ENCODE measurements around the gene DLG1. TPM values are rescaled to one million over a fixed set of nuclear protein-coding genes. Genes with fewer than 3 reads are reported as not detected.
A peak's percentile ranks its signal among the peaks of the same experiment; 100 is the strongest.

The DLG1 gene
- total RNA-seq (10 to 100 TPM; 51.3 to 57.6 (median 52.8) TPM), polyA plus RNA-seq (10 to 100 TPM; 16.1 to 42.8 (median 21.6) TPM)
- long read RNA-seq, donor 1, full-length matches to known transcripts, result 1 of 19 reads
- long read RNA-seq, donor 1, partial matches to known transcripts, result 5 of 19 reads
- long read RNA-seq, donor 1, other reads (novel, unspliced or antisense), result 13 of 19 reads
- long read RNA-seq, donor 2, full-length matches to known transcripts, result 2 of 30 reads
- long read RNA-seq, donor 2, partial matches to known transcripts, result 8 of 30 reads
- long read RNA-seq, donor 2, other reads (novel, unspliced or antisense), result 20 of 30 reads

DNA sequence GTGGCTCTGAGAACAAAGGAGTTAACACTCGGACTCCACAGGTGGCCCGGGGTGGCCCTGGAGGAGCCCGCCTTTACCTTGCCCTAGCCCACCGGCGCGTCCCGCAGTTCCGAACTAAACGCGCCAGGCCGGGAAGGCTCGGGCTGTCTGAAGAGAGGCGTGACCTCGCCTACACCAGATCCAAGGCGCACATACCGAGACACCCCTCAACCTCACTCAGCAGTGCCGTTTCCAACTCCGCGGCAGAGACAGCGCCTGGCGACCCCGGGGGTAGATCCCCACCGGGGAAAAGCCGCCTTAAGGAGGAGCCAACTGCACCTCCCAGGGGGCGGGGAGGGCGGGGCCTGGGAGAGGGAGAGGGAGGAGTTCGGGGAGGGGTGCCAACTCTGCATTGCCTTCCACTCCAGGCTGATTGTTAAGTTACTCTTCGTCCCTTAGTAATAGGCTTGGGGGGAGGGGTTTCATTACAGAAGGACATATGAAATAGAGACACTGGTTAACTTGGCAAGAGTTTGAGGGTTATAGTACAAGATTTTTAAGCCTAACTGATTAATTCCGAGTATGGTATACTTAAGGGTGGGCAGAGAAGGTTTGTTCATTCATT lies at the start of gene DLG1:
Gene DLG1 (minus strand): TSS at position 272 of the 604 bp plus-strand sequence. CDS start 1,408 bp downstream, outside the sequence.
- Histone ChIP-seq H3K4me3 (peak within 1 kb of the TSS; percentile 99), H3K4me1 (peaks cover 20% of the 10 kb centered on the region), H3K36me3 (ENCODE audit: insufficient read depth in 1 of 2, low read depth in 1 of 2) (peaks cover 0 to 22% of the 10 kb centered on the region in 2 donors), H3K9me3 (no peaks in the 10 kb centered on the region), H3K27me3 (ENCODE audit: insufficient read depth in 3 of 3, low read length in 2 of 3) (no peaks in the 10 kb centered on the region), H3K27ac (peak within 1 kb of the TSS; percentile 95)
- DNase-seq, result peak; percentile 88 to 89
- intact Hi-C loops (cut with DNase I), result loop anchor here in 1 of 2 donors (5.0 to 10.0 kb wide), 2 partner anchors 54 to 156 kb away; no protein-coding TSS in a partner anchor
- TF ChIP-seq, protein P1, sequence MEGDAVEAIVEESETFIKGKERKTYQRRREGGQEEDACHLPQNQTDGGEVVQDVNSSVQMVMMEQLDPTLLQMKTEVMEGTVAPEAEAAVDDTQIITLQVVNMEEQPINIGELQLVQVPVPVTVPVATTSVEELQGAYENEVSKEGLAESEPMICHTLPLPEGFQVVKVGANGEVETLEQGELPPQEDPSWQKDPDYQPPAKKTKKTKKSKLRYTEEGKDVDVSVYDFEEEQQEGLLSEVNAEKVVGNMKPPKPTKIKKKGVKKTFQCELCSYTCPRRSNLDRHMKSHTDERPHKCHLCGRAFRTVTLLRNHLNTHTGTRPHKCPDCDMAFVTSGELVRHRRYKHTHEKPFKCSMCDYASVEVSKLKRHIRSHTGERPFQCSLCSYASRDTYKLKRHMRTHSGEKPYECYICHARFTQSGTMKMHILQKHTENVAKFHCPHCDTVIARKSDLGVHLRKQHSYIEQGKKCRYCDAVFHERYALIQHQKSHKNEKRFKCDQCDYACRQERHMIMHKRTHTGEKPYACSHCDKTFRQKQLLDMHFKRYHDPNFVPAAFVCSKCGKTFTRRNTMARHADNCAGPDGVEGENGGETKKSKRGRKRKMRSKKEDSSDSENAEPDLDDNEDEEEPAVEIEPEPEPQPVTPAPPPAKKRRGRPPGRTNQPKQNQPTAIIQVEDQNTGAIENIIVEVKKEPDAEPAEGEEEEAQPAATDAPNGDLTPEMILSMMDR (IDR thresholded peaks at IDR 0.05), result no peak
- peak; percentile 82 to 88 (median 84) for ATAC-seq
- 1% methylated on average over 28 to 29 of the region's 29 CpGs for WGBS, 3 donors

GRCh38 chr3:197348014-197348413 lies 49.6 kb upstream of the DLG1 start:
- no peaks in the 10 kb centered on the region for H3K9me3 ChIP-seq
- H3K27me3 ChIP-seq (ENCODE audit: insufficient read depth in 3 of 3, low read length in 2 of 3), result no peaks in the 10 kb centered on the region
- peaks cover 13% of the 10 kb centered on the region for H3K4me1 ChIP-seq
- TF ChIP-seq, protein P1 (IDR thresholded peaks at IDR 0.05), result no peak
- no peaks in the 10 kb centered on the region for H3K36me3 ChIP-seq (ENCODE audit: insufficient read depth in 1 of 2, low read depth in 1 of 2)
- DNase-seq (no peak), ATAC-seq (no peak)
- H3K27ac ChIP-seq, result no peak overlapping the region
- H3K4me3 ChIP-seq, result no peak overlapping the region
- 93 to 96% (median 94%) methylated on average over 6 of the region's 6 CpGs for WGBS, 3 donors
- intact Hi-C loops (cut with DNase I), result no loop called here

DNA sequence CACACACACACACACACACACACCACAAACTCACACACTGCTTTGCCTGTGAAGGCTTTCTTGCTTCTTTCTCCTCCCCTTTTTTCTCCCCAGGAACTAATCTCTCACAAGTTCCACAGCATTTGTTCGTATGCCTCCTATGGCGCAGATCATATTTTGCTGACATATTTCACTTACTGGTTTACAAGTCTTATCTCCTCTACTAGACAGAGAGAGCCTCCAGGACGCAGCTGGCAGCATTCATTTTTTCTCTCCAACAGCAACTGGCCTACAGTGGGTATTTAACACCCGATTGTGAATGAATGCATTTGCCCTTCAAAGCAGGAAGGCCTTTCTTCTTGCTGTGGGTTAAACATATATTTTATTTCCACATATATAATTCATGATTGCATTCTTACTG lies 47.0 kb upstream of the DLG1 start:
- Histone ChIP-seq H3K36me3 (ENCODE audit: insufficient read depth in 1 of 2, low read depth in 1 of 2) (no peaks in the 10 kb centered on the region), H3K27ac (no peak overlapping the region), H3K4me3 (no peak overlapping the region), H3K4me1 (peaks cover 3% of the 10 kb centered on the region), H3K9me3 (no peaks in the 10 kb centered on the region), H3K27me3 (ENCODE audit: insufficient read depth in 3 of 3, low read length in 2 of 3) (no peaks in the 10 kb centered on the region)
- no peak for ATAC-seq
- TF ChIP-seq, protein P1 (IDR thresholded peaks at IDR 0.05), result no peak
- intact Hi-C loops (cut with DNase I), result no loop called here
- DNase-seq, result no peak
- WGBS, 3 donors, result 68 to 84% (median 73%) methylated on average over 4 of the region's 4 CpGs

- WGBS, 3 donors, result 93% methylated on average over 11 of the region's 11 CpGs
- ATAC-seq, result no peak
- H3K9me3 ChIP-seq, result no peaks in the 10 kb centered on the region
- TF ChIP-seq, protein P1 (IDR thresholded peaks at IDR 0.05), result no peak
- H3K36me3 ChIP-seq (ENCODE audit: insufficient read depth in 1 of 2, low read depth in 1 of 2), result no peaks in the 10 kb centered on the region
- H3K4me3 ChIP-seq, result no peak overlapping the region
- intact Hi-C loops (cut with DNase I), result no loop called here
- no peak overlapping the region for H3K27ac ChIP-seq
- peak in 1 of 2 donors; percentile 13 for DNase-seq
- peaks cover 3% of the 10 kb centered on the region for H3K4me1 ChIP-seq
- H3K27me3 ChIP-seq (ENCODE audit: insufficient read depth in 3 of 3, low read length in 2 of 3), result no peaks in the 10 kb centered on the region
Measured at GRCh38 chr3:197344582-197345318, 46.3 kb upstream of the DLG1 start.

Measured in psoas muscle (tissue), 8 donors.